ENCODE results near the gene GUCA1A. TPM values are rescaled to one million over a fixed set of nuclear protein-coding genes. Genes with fewer than 3 reads are reported as not detected.

GUCA1A gene
- total RNA-seq, 1 donor from 2014 or later = 0.21 TPM

DNA sequence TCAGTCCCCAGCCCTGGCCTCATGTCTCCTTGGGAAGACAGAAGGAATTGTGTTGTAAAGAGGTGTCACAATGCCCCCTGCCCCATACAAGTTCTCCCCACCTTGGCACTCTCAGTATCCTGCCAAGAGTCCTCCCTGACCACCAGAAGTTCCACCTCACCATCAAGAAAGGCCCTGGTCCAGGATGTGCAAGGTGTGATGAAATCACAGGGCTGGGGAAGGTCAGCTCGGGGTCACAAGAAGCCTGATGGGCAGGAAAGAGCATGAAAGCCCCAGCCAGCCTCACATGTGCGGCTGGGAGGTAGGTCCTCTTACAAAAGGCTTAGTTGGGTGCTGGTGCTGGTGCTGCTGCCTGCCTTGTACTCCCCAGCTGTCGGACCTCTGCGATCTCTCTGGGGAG lies 17.9 kb upstream of the GUCA1A start:
- no peak overlapping the region for H3K4me3 ChIP-seq
- no peaks in the 10 kb centered on the region for H3K36me3 ChIP-seq
- no peaks in the 10 kb centered on the region for H3K4me1 ChIP-seq
- no peaks in the 10 kb centered on the region for H3K27me3 ChIP-seq
- DNase-seq (ENCODE audit: low spot score in 2 of 2) = no peak
- intact Hi-C loops (cut with DNase I) = no loop called here
- H3K27ac ChIP-seq = no peak overlapping the region
- H3K9me3 ChIP-seq = no peaks in the 10 kb centered on the region
- no peak for TF ChIP-seq CTCF (IDR thresholded peaks at IDR 0.05)

DNA sequence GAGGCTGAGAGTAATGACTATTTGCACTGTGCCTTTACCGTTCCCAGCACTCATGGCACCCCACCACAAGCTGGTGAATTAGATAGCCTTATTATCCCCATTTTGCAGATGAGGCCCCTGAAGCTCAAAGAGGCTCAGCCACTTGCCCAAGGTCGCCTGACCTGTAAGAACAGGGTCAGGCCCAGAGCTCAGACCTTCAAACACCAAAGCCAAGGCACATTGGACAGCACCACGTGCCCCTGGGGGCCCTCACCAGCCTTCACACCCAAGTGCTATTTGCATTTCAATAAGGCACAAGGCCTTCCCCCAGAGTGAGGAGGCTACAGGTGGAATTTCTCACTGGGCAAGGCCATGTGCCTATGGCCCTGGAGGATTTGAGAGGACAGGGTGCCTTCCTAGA lies 16.5 kb upstream of the GUCA1A start:
- no peak for DNase-seq (ENCODE audit: low spot score in 2 of 2)
- Histone ChIP-seq H3K27ac (no peak overlapping the region), H3K4me3 (no peak overlapping the region), H3K27me3 (no peaks in the 10 kb centered on the region), H3K9me3 (no peaks in the 10 kb centered on the region), H3K4me1 (no peaks in the 10 kb centered on the region), H3K36me3 (no peaks in the 10 kb centered on the region)
- intact Hi-C loops (cut with DNase I) = no loop called here
- TF ChIP-seq CTCF (IDR thresholded peaks at IDR 0.05) = no peak

- no peak for DNase-seq (ENCODE audit: low spot score in 2 of 2)
- no peak overlapping the region for H3K27ac ChIP-seq
- H3K27me3 ChIP-seq = no peaks in the 10 kb centered on the region
- H3K9me3 ChIP-seq = no peaks in the 10 kb centered on the region
- no peak for TF ChIP-seq CTCF (IDR thresholded peaks at IDR 0.05)
- no peak overlapping the region for H3K4me3 ChIP-seq
- no peaks in the 10 kb centered on the region for H3K36me3 ChIP-seq
- intact Hi-C loops (cut with DNase I) = no loop called here
- no peaks in the 10 kb centered on the region for H3K4me1 ChIP-seq
Observed at GRCh38 chr6:42158011-42158410, 15.2 kb upstream of the GUCA1A start.

- H3K4me1 ChIP-seq = no peaks in the 10 kb centered on the region
- no peaks in the 10 kb centered on the region for H3K36me3 ChIP-seq
- no peak overlapping the region for H3K27ac ChIP-seq
- DNase-seq (ENCODE audit: low spot score in 2 of 2) = no peak
- no peaks in the 10 kb centered on the region for H3K9me3 ChIP-seq
- TF ChIP-seq CTCF (IDR thresholded peaks at IDR 0.05) = no peak
- H3K4me3 ChIP-seq = no peak overlapping the region
- intact Hi-C loops (cut with DNase I) = no loop called here
- no peaks in the 10 kb centered on the region for H3K27me3 ChIP-seq
Observed at GRCh38 chr6:42158631-42159030, 14.5 kb upstream of the GUCA1A start.

DNA sequence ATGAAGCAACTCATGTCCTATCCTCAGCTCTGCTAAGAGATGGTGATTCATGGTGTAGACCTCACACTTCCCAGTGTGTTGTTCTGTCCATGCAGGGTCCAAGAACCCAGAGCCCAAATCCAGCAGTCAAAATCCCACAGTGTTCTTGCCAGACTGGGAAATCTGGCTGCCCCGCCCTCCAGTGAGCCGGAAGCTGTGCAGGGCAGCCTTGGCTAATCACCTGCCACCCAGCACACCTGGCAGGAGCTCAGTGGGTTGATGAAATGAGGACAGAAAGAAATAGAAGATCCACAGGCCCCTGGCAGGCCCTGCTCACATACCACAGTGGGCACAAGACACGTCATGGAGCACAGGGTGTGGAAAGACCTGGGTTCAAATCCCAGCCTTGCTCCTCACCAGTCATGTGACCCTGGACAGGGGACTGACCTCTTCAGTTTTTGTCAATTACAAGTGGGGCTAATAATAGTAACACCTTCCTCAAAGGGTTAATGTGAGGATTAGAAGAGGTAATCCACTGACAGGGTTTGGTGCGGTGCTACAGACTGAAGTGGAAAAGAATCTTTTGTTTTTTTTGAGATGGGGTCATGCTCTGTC lies 13.6 kb upstream of the GUCA1A start:
- Histone ChIP-seq H3K4me1 (no peaks in the 10 kb centered on the region), H3K9me3 (no peaks in the 10 kb centered on the region), H3K36me3 (no peaks in the 10 kb centered on the region), H3K27ac (no peak overlapping the region), H3K27me3 (no peaks in the 10 kb centered on the region), H3K4me3 (no peak overlapping the region)
- intact Hi-C loops (cut with DNase I) = no loop called here
- no peak for TF ChIP-seq CTCF (IDR thresholded peaks at IDR 0.05)
- no peak for DNase-seq (ENCODE audit: low spot score in 2 of 2)

- no peak overlapping the region for H3K27ac ChIP-seq
- no peaks in the 10 kb centered on the region for H3K4me1 ChIP-seq
- no peak overlapping the region for H3K4me3 ChIP-seq
- no peaks in the 10 kb centered on the region for H3K9me3 ChIP-seq
- intact Hi-C loops (cut with DNase I) = no loop called here
- TF ChIP-seq CTCF (IDR thresholded peaks at IDR 0.05) = no peak
- no peaks in the 10 kb centered on the region for H3K36me3 ChIP-seq
- H3K27me3 ChIP-seq = no peaks in the 10 kb centered on the region
- DNase-seq (ENCODE audit: low spot score in 2 of 2) = no peak
Observed at GRCh38 chr6:42162384-42162783, 10.8 kb upstream of the GUCA1A start.
